Measurements from ENCODE around the gene LYST. TPM values are rescaled to one million over a fixed set of nuclear protein-coding genes. Genes with fewer than 3 reads are reported as not detected.

Gene LYST
- polyA plus RNA-seq, 3 donors, result 46.3 to 128 (median 67.9) TPM

DNA sequence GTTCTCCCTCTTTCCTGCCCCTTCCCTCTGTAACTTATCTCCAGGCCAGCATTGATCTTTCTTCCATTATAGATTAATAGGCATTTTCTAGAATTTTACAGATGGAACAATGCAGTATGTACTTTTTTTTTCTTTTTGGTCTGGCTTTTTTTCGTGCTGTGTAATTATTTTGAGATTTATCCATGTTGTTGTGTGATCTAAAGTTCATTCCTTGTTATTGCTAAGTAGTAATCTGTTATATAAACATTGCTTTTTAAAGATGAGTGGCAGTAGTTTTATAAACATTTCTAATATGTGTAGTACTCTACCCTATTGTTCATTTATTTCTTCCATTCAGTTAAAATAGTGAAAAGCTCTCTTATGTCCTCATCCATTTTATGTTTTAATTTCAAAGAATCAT lies 5.9 kb downstream of the LYST start:
- Histone ChIP-seq H4K20me1 (ENCODE audit: insufficient read depth, low read length) (peaks cover 53% of the 10 kb centered on the region), H3K9ac (ENCODE audit: insufficient read depth, low read length, poor library complexity, severe bottlenecking) (no peak overlapping the region), H3K79me2 (ENCODE audit: insufficient read depth, low read length) (peaks cover 100% of the 10 kb centered on the region), H3K4me3 (replicated peaks in 1 of 3; ENCODE audit: low read depth in 2 of 3, low read length in 3 of 3) (peak overlapping the region in 1 of 3 experiments; percentile 18), H3K4me2 (replicated peaks; ENCODE audit: extremely low read depth, low read length, poor library complexity, severe bottlenecking) (peak overlapping the region; percentile 22), H3K27ac (ENCODE audit: low read depth in 1 of 2, low read length in 2 of 2) (peak overlapping the region in 1 of 2 donors; percentile 98), H3K4me1 (ENCODE audit: control insufficient read depth in 1 of 2, insufficient read depth in 2 of 2, low read length in 2 of 2) (peaks cover 80 to 94% of the 10 kb centered on the region in 2 donors), H3K36me3 (replicated peaks in 1 of 2; ENCODE audit: control insufficient read depth in 1 of 2, insufficient read depth in 2 of 2, low read length in 2 of 2) (peaks cover 5 to 9% of the 10 kb centered on the region in 2 donors), H2AFZ (ENCODE audit: insufficient read depth, low read depth, low read length, poor library complexity, severe bottlenecking) (no peak overlapping the region), H3K9me3 (replicated peaks in 1 of 2; ENCODE audit: control insufficient read depth in 1 of 2, insufficient read depth in 1 of 2, low read length in 2 of 2) (no peaks in the 10 kb centered on the region), H3K27me3 (ENCODE audit: control insufficient read depth in 2 of 2, insufficient read depth in 2 of 2, low read length in 2 of 2) (no peaks in the 10 kb centered on the region)
- Mint-ChIP-seq H3K4me1 (peaks cover 53% of the 10 kb centered on the region), H3K9me3 (no peaks in the 10 kb centered on the region), H3K27ac (peak overlapping the region in 1 of 7 donors; percentile 37), H3K27me3 (ENCODE audit: low read depth in 3 of 3) (no peaks in the 10 kb centered on the region), H3K4me3 (no peak overlapping the region), H3K36me3 (peaks cover 23 to 27% of the 10 kb centered on the region in 2 donors)
- intact Hi-C loops (cut with micrococcal nuclease), result no loop called here
- WGBS (ENCODE audit: insufficient coverage), result no CpG with 5 or more reads among the region's 1 CpG
- DNase-seq, result no peak
- TF ChIP-seq, protein P1, sequence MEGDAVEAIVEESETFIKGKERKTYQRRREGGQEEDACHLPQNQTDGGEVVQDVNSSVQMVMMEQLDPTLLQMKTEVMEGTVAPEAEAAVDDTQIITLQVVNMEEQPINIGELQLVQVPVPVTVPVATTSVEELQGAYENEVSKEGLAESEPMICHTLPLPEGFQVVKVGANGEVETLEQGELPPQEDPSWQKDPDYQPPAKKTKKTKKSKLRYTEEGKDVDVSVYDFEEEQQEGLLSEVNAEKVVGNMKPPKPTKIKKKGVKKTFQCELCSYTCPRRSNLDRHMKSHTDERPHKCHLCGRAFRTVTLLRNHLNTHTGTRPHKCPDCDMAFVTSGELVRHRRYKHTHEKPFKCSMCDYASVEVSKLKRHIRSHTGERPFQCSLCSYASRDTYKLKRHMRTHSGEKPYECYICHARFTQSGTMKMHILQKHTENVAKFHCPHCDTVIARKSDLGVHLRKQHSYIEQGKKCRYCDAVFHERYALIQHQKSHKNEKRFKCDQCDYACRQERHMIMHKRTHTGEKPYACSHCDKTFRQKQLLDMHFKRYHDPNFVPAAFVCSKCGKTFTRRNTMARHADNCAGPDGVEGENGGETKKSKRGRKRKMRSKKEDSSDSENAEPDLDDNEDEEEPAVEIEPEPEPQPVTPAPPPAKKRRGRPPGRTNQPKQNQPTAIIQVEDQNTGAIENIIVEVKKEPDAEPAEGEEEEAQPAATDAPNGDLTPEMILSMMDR (IDR thresholded peaks at IDR 0.05), result no peak

DNA sequence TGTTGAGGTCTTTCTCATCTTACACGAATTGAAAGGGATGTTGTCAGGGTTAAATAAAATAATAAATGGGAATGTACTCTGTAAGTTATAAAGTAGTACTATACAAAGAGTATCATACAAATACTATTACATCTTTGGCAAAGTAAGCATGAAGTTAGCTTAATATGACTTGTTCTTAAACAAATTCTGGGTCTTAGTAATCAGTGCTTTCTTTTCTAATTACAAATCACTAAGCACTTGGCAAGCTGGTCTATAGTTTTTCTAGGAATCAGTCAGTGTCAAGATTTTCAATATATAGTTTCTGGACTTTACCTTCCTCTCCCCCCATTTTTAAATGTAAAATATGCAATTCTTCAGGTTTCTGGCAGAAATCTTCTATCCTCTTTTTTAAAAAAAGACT lies 6.9 kb downstream of the LYST start:
- Mint-ChIP-seq H3K27me3 (ENCODE audit: low read depth in 3 of 3) (no peaks in the 10 kb centered on the region), H3K36me3 (peaks cover 20 to 26% of the 10 kb centered on the region in 2 donors), H3K4me3 (no peak overlapping the region), H3K9me3 (no peaks in the 10 kb centered on the region), H3K27ac (no peak overlapping the region), H3K4me1 (peaks cover 58% of the 10 kb centered on the region)
- peaks cover 63% of the 10 kb centered on the region for H4K20me1 ChIP-seq (ENCODE audit: insufficient read depth, low read length)
- no peak overlapping the region for H2AFZ ChIP-seq (ENCODE audit: insufficient read depth, low read depth, low read length, poor library complexity, severe bottlenecking)
- H3K4me1 ChIP-seq (ENCODE audit: control insufficient read depth in 1 of 2, insufficient read depth in 2 of 2, low read length in 2 of 2), result peaks cover 85 to 100% of the 10 kb centered on the region in 2 donors
- H3K9me3 ChIP-seq (replicated peaks in 1 of 2; ENCODE audit: control insufficient read depth in 1 of 2, insufficient read depth in 1 of 2, low read length in 2 of 2), result no peaks in the 10 kb centered on the region
- TF ChIP-seq, protein P1 (IDR thresholded peaks at IDR 0.05), result no peak
- H3K79me2 ChIP-seq (ENCODE audit: insufficient read depth, low read length), result peaks cover 100% of the 10 kb centered on the region
- H3K4me2 ChIP-seq (replicated peaks; ENCODE audit: extremely low read depth, low read length, poor library complexity, severe bottlenecking), result peak overlapping the region; percentile 29
- no peaks in the 10 kb centered on the region for H3K27me3 ChIP-seq (ENCODE audit: control insufficient read depth in 2 of 2, insufficient read depth in 2 of 2, low read length in 2 of 2)
- peaks cover 5 to 9% of the 10 kb centered on the region in 2 donors for H3K36me3 ChIP-seq (replicated peaks in 1 of 2; ENCODE audit: control insufficient read depth in 1 of 2, insufficient read depth in 2 of 2, low read length in 2 of 2)
- intact Hi-C loops (cut with micrococcal nuclease), result no loop called here
- peak overlapping the region in 1 of 3 experiments; percentile 46 for H3K4me3 ChIP-seq (replicated peaks in 1 of 3; ENCODE audit: low read depth in 2 of 3, low read length in 3 of 3)
- DNase-seq, result no peak
- peak overlapping the region in 1 of 2 donors; percentile 98 for H3K27ac ChIP-seq (ENCODE audit: low read depth in 1 of 2, low read length in 2 of 2)
- no CpG with 5 or more reads among the region's 1 CpG for WGBS (ENCODE audit: insufficient coverage)
- no peak overlapping the region for H3K9ac ChIP-seq (ENCODE audit: insufficient read depth, low read length, poor library complexity, severe bottlenecking)

All from CD14-positive monocyte (primary cell).